GM23338 (cell line): Measurements from ENCODE around the gene STRIP1.

Experiments used
- CREB1 ChIP-seq: fragments of 250-450 bp; sonication (Bioruptor Pico); IDR thresholded peaks from 2 replicates; pipeline ENCODE4 v1.5.0; 2020; ENCODE audit warnings: low read depth, mild to moderate bottlenecking, moderate library complexity
- ETS1 ChIP-seq: IDR thresholded peaks from 2 replicates; pipeline ENCODE4 v1.6.1; 2016; ENCODE audit warnings: antibody characterized with exemption
- EZH2 ChIP-seq: fragments of 200-600 bp; sonication (generic); IDR thresholded peaks from one replicate; pipeline ENCODE4 v1.8.0; 2017; ENCODE audit warnings: antibody characterized with exemption, mild to moderate bottlenecking, low read depth; ENCODE audit not compliant: unreplicated experiment
- EZH2phosphoT487 ChIP-seq: fragments of 200-600 bp; sonication (generic); IDR thresholded peaks from one replicate; pipeline ENCODE4 v1.8.1; 2018; ENCODE audit warnings: antibody characterized with exemption; ENCODE audit not compliant: unreplicated experiment
- JUNB ChIP-seq: IDR thresholded peaks from one replicate; pipeline ENCODE4 v1.6.1; 2016; ENCODE audit warnings: antibody characterized with exemption; ENCODE audit not compliant: unreplicated experiment
- POLR2AphosphoS5 ChIP-seq: IDR thresholded peaks from 2 replicates; pipeline ENCODE4 v1.6.1; 2016; ENCODE audit warnings: antibody characterized with exemption, low read depth
- TF ChIP-seq, protein P1 (sequence below), 2 experiments: fragments of 200-600 bp in 1 of 2; sonication (generic) in 1 of 2; conservative IDR thresholded peaks; 2 replicates each; pipeline versions ENCODE4 v1.5.1 to v1.6.1; 2016 to 2017; ENCODE audit warnings: antibody characterized with exemption in 2 of 2, low read depth in 2 of 2, mild to moderate bottlenecking in 2 of 2, moderate library complexity in 1 of 2
- TF ChIP-seq, protein P2 (sequence below): IDR thresholded peaks from one replicate; pipeline ENCODE4 v1.6.1; 2018; ENCODE audit warnings: antibody characterized with exemption; ENCODE audit not compliant: unreplicated experiment

- no peak for TF ChIP-seq EZH2
- TF ChIP-seq, protein P1, sequence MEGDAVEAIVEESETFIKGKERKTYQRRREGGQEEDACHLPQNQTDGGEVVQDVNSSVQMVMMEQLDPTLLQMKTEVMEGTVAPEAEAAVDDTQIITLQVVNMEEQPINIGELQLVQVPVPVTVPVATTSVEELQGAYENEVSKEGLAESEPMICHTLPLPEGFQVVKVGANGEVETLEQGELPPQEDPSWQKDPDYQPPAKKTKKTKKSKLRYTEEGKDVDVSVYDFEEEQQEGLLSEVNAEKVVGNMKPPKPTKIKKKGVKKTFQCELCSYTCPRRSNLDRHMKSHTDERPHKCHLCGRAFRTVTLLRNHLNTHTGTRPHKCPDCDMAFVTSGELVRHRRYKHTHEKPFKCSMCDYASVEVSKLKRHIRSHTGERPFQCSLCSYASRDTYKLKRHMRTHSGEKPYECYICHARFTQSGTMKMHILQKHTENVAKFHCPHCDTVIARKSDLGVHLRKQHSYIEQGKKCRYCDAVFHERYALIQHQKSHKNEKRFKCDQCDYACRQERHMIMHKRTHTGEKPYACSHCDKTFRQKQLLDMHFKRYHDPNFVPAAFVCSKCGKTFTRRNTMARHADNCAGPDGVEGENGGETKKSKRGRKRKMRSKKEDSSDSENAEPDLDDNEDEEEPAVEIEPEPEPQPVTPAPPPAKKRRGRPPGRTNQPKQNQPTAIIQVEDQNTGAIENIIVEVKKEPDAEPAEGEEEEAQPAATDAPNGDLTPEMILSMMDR (conservative IDR thresholded peaks at IDR 0.05; ENCODE audit: low read depth in 2 of 2), result no peak
- TF ChIP-seq, protein P2, sequence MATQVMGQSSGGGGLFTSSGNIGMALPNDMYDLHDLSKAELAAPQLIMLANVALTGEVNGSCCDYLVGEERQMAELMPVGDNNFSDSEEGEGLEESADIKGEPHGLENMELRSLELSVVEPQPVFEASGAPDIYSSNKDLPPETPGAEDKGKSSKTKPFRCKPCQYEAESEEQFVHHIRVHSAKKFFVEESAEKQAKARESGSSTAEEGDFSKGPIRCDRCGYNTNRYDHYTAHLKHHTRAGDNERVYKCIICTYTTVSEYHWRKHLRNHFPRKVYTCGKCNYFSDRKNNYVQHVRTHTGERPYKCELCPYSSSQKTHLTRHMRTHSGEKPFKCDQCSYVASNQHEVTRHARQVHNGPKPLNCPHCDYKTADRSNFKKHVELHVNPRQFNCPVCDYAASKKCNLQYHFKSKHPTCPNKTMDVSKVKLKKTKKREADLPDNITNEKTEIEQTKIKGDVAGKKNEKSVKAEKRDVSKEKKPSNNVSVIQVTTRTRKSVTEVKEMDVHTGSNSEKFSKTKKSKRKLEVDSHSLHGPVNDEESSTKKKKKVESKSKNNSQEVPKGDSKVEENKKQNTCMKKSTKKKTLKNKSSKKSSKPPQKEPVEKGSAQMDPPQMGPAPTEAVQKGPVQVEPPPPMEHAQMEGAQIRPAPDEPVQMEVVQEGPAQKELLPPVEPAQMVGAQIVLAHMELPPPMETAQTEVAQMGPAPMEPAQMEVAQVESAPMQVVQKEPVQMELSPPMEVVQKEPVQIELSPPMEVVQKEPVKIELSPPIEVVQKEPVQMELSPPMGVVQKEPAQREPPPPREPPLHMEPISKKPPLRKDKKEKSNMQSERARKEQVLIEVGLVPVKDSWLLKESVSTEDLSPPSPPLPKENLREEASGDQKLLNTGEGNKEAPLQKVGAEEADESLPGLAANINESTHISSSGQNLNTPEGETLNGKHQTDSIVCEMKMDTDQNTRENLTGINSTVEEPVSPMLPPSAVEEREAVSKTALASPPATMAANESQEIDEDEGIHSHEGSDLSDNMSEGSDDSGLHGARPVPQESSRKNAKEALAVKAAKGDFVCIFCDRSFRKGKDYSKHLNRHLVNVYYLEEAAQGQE, result no peak
- TF ChIP-seq POLR2AphosphoS5, result no peak
- TF ChIP-seq ETS1, result no peak
- no peak for TF ChIP-seq EZH2phosphoT487
- TF ChIP-seq JUNB, result no peak
- no peak for TF ChIP-seq CREB1 (CRISPR knock-in tag)
Observed at GRCh38 chr1:109997204-109997866, 37.1 kb upstream of the STRIP1 start.
